GM19043 (cell line): ENCODE data around the gene SCNN1B.
"Not testable (repeated sequence)": the region's sequence is repeated elsewhere in the genome, so short reads cannot be mapped to it uniquely, and the experiment has no call there.

Experiments
- ATAC-seq: cut with Tn5 transposase; IDR thresholded peaks from one replicate; pipeline ENCODE4 v1.9.1; 2021; ENCODE audit warnings: low read depth; ENCODE audit not compliant: unreplicated experiment

Gene SCNN1B

GRCh38 chr16:23302045-23302956 lies at the start of gene SCNN1B:
SCNN1B (plus strand) TSS chr16:23302302; CDS start chr16:23348600, 46,298 bp downstream.
- no peak for ATAC-seq

GRCh38 chr16:23252310-23252709 lies 49.8 kb upstream of the SCNN1B start:
- ATAC-seq, result no peak

GRCh38 chr16:23253650-23254049 lies 48.5 kb upstream of the SCNN1B start:
- not testable (repeated sequence) for ATAC-seq

- no peak for ATAC-seq
Measured at GRCh38 chr16:23254338-23254737, 47.8 kb upstream of the SCNN1B start.

- no peak for ATAC-seq
Measured at GRCh38 chr16:23255000-23255399, 47.1 kb upstream of the SCNN1B start.

GRCh38 chr16:23256440-23256839 lies 45.7 kb upstream of the SCNN1B start:
- no peak for ATAC-seq

GRCh38 chr16:23257682-23258081 lies 44.4 kb upstream of the SCNN1B start:
- no peak for ATAC-seq

- no peak for ATAC-seq
Measured at GRCh38 chr16:23258919-23259237, 43.2 kb upstream of the SCNN1B start.

GRCh38 chr16:23267647-23268046 lies 34.5 kb upstream of the SCNN1B start:
- no peak for ATAC-seq

- ATAC-seq, result no peak
Measured at GRCh38 chr16:23268561-23268960, 33.5 kb upstream of the SCNN1B start.

- ATAC-seq, result no peak
Measured at GRCh38 chr16:23269248-23269953, 32.7 kb upstream of the SCNN1B start.

GRCh38 chr16:23270654-23271053 lies 31.4 kb upstream of the SCNN1B start:
- no peak for ATAC-seq

GRCh38 chr16:23274968-23275367 lies 27.1 kb upstream of the SCNN1B start:
- ATAC-seq, result no peak

- ATAC-seq, result no peak
Measured at GRCh38 chr16:23276821-23277220, 25.3 kb upstream of the SCNN1B start.

- ATAC-seq, result no peak
Measured at GRCh38 chr16:23278031-23278430, 24.1 kb upstream of the SCNN1B start.

- no peak for ATAC-seq
Measured at GRCh38 chr16:23279721-23280153, 22.4 kb upstream of the SCNN1B start.

- no peak for ATAC-seq
Measured at GRCh38 chr16:23280483-23280967, 21.6 kb upstream of the SCNN1B start.

GRCh38 chr16:23282568-23282967 lies 19.5 kb upstream of the SCNN1B start:
- ATAC-seq, result no peak

GRCh38 chr16:23283571-23283970 lies 18.5 kb upstream of the SCNN1B start:
- ATAC-seq, result no peak

- no peak for ATAC-seq
Measured at GRCh38 chr16:23284584-23284983, 17.5 kb upstream of the SCNN1B start.

- ATAC-seq, result no peak
Measured at GRCh38 chr16:23286131-23286532, 16.0 kb upstream of the SCNN1B start.

GRCh38 chr16:23288209-23288608 lies 13.9 kb upstream of the SCNN1B start:
- no peak for ATAC-seq
